ENCODE results near the gene HNRNPH3. TPM values are rescaled to one million over a fixed set of nuclear protein-coding genes. Genes with fewer than 3 reads are reported as not detected.

HNRNPH3 gene
- polyA plus RNA-seq (66.0 and 74.2 TPM in 2 replicates), polyA minus RNA-seq (55.8 and 62.0 TPM in 2 replicates)

- Histone ChIP-seq H3K9me3 (ENCODE audit: low read length) (no peaks in the 10 kb centered on the region), H3K4me3 (ENCODE audit: low read length) (peak within 1 kb of the TSS; percentile 87), H3K4me2 (ENCODE audit: low read length) (peak within 1 kb of the TSS; percentile 80), H3K9ac (ENCODE audit: low read length) (peak within 1 kb of the TSS; percentile 99), H3K9me2 (ENCODE audit: insufficient read depth, low read length) (no peaks in the 10 kb centered on the region), H4K20me1 (ENCODE audit: insufficient read depth) (peaks cover 28% of the 10 kb centered on the region), H2AFZ (ENCODE audit: low read depth, low read length) (peak within 1 kb of the TSS; percentile 75), H3K79me2 (replicated peaks; ENCODE audit: insufficient read depth, low read length) (peaks cover 47% of the 10 kb centered on the region), H3K27me3 (ENCODE audit: insufficient read depth, low read depth, low read length) (no peaks in the 10 kb centered on the region), H3K27ac (ENCODE audit: low read length) (peak within 1 kb of the TSS; percentile 99), H3F3A (ENCODE audit: insufficient read depth, low read length, poor library complexity, severe bottlenecking) (peaks cover 3% of the 10 kb centered on the region), H3K36me3 (ENCODE audit: insufficient read depth, low read length) (no peaks in the 10 kb centered on the region)
- TF ChIP-seq RAD21 (conservative IDR thresholded peaks at IDR 0.05), result peak; percentile 46
- peak; percentile 78 for TF ChIP-seq EP300 (conservative IDR thresholded peaks at IDR 0.05; ENCODE audit: poor library complexity, severe bottlenecking)
- peak; percentile 99 for TF ChIP-seq POLR2AphosphoS5 (IDR thresholded peaks at IDR 0.05)
- peak; percentile 100 for TF ChIP-seq REST (IDR thresholded peaks at IDR 0.05; ENCODE audit: borderline replicate concordance)
- TF ChIP-seq EZH2 (IDR thresholded peaks at IDR 0.05; ENCODE audit: borderline replicate concordance, insufficient read depth, low read length, poor library complexity, severe bottlenecking), result no peak
- peak; percentile 82 for TF ChIP-seq MXI1 (conservative IDR thresholded peaks at IDR 0.05; ENCODE audit: poor library complexity, severe bottlenecking)
- peak; percentile 100 for TF ChIP-seq TAF1 (IDR thresholded peaks at IDR 0.05; ENCODE audit: low read depth)
- peak; percentile 46 for TF ChIP-seq SMC3 (conservative IDR thresholded peaks at IDR 0.05; ENCODE audit: poor library complexity)
- TF ChIP-seq CTCF (IDR thresholded peaks at IDR 0.05; ENCODE audit: poor library complexity, severe bottlenecking), result peak; percentile 32
Observed at GRCh38 chr10:68331455-68332258, at the start of gene HNRNPH3. HNRNPH3 (plus strand) TSS chr10:68332064; CDS start chr10:68337222, 5,158 bp downstream.

GRCh38 chr10:68284062-68285001, 47.5 kb upstream of the HNRNPH3 start:
- H3K36me3 ChIP-seq (ENCODE audit: insufficient read depth, low read length), result no peaks in the 10 kb centered on the region
- no peaks in the 10 kb centered on the region for H4K20me1 ChIP-seq (ENCODE audit: insufficient read depth)
- no peak overlapping the region for H3K27ac ChIP-seq (ENCODE audit: low read length)
- no peak overlapping the region for H3K4me3 ChIP-seq (ENCODE audit: low read length)
- no peak overlapping the region for H3K4me2 ChIP-seq (ENCODE audit: low read length)
- no peak overlapping the region for H3K9ac ChIP-seq (ENCODE audit: low read length)
- no peaks in the 10 kb centered on the region for H3K9me2 ChIP-seq (ENCODE audit: insufficient read depth, low read length)
- no peaks in the 10 kb centered on the region for H3F3A ChIP-seq (ENCODE audit: insufficient read depth, low read length, poor library complexity, severe bottlenecking)
- no peaks in the 10 kb centered on the region for H3K27me3 ChIP-seq (ENCODE audit: insufficient read depth, low read depth, low read length)
- TF ChIP-seq CTCF (IDR thresholded peaks at IDR 0.05; ENCODE audit: poor library complexity, severe bottlenecking), result no peak
- no peak for TF ChIP-seq RAD21 (conservative IDR thresholded peaks at IDR 0.05)
- TF ChIP-seq REST (IDR thresholded peaks at IDR 0.05; ENCODE audit: borderline replicate concordance), result no peak
- TF ChIP-seq EZH2 (IDR thresholded peaks at IDR 0.05; ENCODE audit: borderline replicate concordance, insufficient read depth, low read length, poor library complexity, severe bottlenecking), result no peak
- no peak for TF ChIP-seq POLR2AphosphoS5 (IDR thresholded peaks at IDR 0.05)
- no peak for TF ChIP-seq EP300 (conservative IDR thresholded peaks at IDR 0.05; ENCODE audit: poor library complexity, severe bottlenecking)
- TF ChIP-seq MXI1 (conservative IDR thresholded peaks at IDR 0.05; ENCODE audit: poor library complexity, severe bottlenecking), result no peak
- no peak for TF ChIP-seq TAF1 (IDR thresholded peaks at IDR 0.05; ENCODE audit: low read depth)
- no peak for TF ChIP-seq SMC3 (conservative IDR thresholded peaks at IDR 0.05; ENCODE audit: poor library complexity)
- H2AFZ ChIP-seq (ENCODE audit: low read depth, low read length), result no peak overlapping the region
- no peaks in the 10 kb centered on the region for H3K79me2 ChIP-seq (replicated peaks; ENCODE audit: insufficient read depth, low read length)
- H3K9me3 ChIP-seq (ENCODE audit: low read length), result no peaks in the 10 kb centered on the region

All from neural cell (in vitro differentiated cells).